NCI-H1930 (cell line): ENCODE measurements around the gene C3orf20.
"Not testable (repeated sequence)": the region's sequence is repeated elsewhere in the genome, so short reads cannot be mapped to it uniquely, and the experiment has no call there.

Source experiments
- DNase-seq, 2 experiments: peaks; one replicate each; lab custom pipeline; 2025; lab: John Stamatoyannopoulos, UW

Gene C3orf20

DNA sequence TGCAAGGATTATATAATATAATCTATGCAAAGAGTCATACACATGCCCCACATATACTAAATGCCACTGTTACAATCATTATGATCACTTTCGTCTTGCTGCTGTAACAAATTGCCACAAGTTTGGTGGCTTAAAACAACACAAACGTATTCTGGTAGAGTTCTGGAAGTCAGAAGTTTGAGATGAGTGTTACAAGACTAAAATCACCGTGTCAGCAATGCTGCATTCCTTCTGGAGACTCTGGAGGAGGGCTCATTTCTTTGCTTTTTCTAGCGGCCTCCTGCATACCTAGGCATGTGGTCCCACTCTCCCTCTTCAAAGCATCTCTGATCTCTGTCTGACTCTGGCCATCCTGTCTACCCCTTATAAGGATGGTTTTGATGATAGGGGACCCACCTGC lies 24.7 kb upstream of the C3orf20 start:
- DNase-seq, result no peak

DNA sequence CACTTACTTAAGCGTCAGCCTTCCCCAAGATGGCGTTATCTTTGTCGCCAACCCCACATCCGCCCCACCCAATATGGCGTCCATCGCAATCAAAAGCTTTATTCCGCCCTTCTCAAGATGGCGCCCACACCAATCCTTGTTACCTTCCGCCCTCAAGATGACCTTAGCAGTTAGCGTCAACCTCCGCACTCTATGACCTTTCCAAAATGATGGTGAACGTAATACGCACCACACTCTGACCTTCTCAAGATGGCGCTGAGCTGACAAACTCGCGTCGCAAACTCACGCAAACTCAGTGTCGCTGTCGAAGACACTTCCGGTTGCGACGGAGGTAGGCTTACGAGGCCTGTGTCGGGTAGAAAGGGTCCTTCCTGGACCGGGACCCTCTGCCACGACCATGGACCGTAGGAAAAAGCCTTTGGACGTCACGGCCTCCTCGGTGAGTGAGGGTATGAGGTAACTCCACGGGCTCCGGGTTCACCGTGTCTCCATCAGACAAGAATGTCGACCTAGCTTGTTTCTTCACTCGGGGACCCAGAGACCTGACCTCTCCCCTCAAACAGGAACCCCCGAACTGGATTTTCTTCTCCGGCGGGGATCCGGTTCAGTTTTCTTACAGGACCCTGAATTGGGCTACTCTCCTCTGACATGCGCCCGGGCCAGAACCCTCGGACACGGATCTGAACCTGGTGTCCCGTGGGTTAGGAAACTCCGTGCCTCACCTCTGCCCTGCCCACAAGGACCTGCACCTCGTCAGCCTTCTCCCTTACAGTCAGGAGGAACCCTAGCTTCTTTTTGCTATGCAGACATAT lies 23.3 kb upstream of the C3orf20 start, which contains the start of gene CCDC174:
Gene CCDC174 (plus strand): TSS at position 323 of the 812 bp plus-strand sequence. CDS start 75 bp downstream, at position 398.
- peak; percentile 88 to 94 for DNase-seq

DNA sequence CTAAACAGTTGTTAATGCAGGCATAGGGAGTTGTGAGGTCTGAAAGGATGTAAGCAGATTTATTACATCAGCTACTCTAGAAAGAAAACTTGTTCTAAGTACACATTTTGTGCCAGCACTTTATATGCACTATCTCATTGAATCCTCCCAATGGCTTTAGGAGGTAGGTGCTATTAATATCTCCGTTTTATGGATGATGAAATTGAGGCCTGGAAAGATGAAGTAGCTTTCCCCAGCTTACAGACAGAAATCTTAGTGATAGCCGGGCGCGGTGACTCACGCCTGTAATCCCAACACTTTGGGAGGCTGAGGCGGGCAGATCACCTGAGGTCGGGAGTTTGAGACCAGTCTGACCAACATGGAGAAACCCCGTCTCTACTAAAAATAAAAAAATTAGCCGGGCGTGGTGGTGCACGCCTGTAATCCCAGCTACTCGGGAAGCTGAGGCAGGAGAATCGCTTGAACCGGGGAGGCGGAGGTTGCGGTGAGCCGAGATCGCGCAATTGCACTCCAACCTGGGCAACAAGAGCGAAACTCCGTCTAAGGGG lies 22.5 kb upstream of the C3orf20 start:
- not testable (repeated sequence) for DNase-seq

DNA sequence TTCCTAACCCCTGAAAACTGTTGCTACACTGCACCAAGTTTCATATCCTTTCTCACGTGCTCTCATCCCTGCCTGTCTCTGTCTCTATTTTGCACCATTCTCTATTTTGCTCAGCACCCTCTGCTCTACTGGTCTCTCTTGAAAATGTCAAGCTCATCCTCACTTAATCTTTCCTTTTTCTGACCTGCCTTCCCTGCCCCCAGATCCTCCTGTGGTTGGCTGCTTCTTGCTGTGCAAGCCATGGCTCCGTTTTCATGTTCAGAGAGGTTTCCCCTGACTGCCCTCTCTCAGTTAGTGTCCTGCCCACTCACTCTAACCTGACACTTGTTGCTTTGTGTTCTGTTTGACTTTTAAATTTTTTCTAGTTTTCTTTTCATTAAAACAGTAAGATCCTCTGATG lies 17.4 kb upstream of the C3orf20 start:
- DNase-seq, result no peak

DNA sequence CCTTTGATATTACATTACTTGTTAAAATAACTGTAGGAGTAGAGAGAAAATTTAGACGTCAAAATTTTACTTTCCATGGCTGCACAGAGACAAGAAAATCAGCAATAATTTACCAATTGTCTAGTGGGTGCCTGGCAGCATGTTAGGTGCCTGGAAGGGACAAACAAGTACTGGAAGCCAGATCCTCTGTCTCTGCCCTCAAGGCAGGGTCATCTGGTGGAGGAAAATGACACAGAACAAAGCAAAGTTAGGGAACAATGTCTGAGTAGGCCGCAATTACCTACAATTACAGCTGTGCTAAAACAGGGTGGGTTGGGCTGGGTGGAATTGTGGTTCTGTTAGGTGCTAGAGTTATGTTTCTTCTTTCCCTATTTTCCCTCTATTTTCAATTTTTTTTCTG lies 16.0 kb upstream of the C3orf20 start:
- no peak for DNase-seq

DNA sequence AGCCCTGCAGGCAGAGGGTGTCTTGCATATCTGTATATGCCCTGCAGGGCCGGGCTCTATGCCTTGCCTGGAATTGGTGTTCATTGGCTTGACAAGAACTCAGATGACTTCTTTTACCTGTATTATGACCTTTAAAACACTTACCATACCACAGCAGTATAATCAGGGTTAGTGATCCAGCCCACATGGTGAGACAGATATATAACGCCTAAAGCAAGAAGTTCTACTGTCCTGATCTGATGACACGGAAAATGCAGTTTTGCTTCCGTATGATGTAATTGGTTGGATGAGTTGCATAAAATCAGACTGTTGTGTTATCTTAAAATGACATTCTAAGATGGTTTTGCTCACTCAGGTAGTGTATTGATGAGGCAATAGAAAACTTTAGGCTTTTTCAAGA lies 14.0 kb upstream of the C3orf20 start:
- no peak for DNase-seq

DNA sequence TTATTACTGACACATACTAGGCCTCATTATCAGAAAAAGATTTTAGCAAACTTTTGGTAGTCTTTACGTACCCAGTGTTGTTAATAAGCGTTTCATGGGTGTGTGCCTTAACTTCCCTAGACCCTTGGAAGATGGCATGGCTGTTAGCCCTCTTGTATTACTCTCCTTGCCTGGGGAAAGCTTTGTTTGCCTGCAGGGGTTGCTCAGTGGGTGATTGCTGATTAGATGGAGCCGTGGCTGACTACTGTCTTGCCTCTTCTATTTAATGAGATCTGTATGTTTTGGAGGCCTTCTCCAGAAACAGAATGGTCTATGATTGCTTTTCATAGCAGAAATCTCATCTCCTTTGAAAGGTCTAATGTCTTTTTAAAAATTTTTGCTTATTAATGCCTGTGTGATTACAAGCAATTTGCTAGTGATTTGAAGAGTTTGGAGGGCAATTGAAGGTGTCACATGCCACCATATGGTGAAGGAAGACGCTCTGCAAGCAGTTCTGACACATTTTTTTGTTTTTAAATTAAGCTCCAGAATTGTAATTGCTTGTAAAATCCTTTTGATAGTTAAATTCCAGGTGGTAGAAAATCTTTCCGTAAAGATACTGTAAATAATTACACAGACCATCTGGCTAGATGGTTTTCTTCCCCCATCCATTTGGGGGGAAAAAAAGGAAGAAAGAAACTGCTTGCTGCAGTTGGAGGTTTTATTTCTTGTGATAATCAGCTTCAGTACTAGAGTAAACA lies 11.4 kb upstream of the C3orf20 start:
- DNase-seq, result no peak

DNA sequence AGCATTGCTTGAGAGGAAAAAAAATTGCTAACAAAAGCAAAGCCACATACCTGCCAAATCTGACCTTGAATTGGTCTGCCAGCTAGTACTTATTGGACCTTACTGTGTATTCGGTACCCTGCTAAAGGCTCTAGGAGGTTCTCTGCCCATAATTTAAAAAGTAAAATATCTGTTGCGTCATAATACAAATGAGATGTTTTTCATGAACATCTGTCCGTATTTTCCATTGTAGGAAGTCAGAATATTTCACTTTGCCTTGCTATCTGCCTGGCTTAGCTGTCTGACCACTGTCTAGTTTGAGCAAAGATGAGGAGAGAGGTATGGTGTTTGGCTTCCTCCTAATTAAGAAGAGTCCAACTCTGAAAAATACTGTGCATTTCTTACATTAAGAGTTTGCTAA lies 10.8 kb upstream of the C3orf20 start:
- no peak for DNase-seq

DNA sequence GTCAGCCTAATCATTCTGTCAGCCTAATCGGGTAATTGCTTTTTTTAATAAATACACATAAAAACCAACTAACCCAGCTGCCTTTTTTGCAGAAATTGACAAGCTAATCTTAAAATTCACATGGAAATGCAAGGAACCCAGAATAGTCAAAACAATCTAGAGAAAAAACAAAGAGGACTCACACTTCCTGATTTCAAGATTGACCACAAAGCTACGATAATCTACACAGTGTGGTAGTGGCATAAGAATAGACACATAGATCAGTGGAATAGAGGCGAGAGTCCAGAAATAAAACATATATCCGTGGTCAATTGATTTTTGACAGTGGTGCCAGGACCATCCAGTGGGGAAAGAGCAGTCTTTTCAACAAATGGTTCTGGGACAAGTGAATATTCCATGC lies 2.4 kb upstream of the C3orf20 start:
- no peak for DNase-seq

DNA sequence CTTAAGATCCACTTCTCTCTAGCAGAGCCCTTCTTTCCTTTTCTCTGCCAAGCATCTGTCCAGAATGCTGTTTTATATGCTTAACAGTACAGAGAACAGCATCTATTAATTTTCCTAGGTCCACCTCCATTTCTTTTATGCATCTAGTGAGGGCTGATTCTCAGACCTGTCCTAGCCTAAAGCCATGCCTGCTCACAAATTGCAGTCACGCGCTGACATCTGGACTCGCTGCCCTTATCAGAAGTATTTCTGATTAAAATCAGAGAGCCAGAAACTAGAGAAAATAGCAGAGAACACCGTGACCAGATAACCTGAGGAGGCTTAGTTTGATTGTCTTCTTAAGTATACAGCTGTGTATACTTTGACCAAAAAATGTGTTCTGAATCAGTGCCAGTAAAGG lies 1.9 kb downstream of the C3orf20 start:
- no peak for DNase-seq

DNA sequence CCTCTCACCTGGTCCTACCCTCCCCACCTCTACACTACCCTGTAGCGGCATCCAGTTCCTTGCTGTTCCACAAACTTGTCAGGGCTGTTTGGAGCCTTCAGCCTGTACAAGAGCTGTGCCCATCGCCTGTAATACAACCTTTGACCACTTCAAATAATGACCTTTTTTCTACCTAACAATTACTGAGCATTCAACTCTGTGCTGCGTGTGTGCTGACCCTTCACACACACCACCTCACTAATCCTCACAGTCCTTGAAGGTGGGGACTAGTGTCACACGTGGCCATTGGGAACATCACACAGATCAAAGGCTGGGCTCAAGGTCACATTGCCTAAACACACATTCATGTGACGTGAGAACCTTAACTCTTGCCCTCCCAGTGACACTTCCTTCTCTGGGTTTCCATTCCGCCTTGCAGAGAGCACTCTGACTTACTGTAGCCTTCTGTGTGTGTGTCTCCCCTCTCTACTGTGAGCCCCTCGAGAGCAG lies 3.1 kb downstream of the C3orf20 start:
- DNase-seq, result no peak

DNA sequence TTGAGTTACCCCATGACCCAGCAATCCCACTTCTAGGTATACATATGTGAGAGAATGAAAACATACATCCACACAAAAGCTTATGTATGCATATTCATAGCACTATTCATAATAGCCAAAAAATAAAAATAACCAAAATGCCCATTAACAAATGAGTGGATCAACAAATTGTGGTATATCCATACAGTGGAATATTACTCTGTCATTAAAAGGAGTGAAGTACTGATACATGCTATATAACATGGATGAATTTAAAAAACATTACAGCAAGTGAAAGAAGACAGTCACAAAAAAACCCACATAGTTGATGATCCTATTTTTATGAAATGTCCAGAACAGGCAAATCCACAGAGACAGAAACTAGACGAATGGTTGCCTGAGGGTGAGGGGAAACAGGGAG lies 5.2 kb downstream of the C3orf20 start:
- DNase-seq, result no peak

DNA sequence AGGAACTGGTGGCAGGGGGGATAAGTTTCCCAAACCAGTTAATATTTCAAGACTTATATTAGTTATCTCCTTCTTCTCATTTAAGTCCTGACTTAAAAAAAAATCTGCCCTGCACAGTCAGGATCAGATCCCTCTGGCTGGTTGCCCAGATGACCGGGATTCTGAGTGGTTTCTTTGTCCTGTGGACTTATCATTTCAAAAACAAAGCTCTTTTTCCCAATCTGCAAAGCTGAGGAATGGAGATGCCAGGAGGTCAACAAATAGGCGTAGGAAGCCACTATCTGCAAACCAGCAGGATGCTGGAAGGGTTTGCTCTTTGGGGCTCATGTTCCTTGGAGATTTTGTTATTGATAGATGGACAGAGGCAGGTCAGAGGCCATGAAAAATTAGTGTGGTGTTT lies 5.8 kb downstream of the C3orf20 start:
- DNase-seq, result no peak

DNA sequence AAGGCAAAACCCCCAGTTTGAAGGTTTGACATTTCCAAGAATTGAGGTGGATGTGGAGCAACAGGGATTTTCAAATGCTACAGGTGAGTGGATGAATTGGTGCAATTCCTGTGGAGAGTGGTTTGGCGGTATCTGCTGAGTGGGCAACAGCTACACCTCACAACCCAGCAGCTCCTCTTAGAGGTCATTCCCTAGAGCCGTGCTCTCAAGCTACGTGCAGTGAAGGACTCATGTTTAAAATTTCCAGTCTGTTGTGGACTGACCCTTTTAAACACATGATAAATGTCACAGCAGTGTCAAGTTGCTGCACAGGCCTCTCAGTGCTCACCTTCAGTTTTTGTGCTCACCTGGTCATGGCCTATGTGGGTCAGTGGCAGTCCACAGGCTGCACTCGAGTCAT lies 9.5 kb downstream of the C3orf20 start:
- DNase-seq, result no peak

DNA sequence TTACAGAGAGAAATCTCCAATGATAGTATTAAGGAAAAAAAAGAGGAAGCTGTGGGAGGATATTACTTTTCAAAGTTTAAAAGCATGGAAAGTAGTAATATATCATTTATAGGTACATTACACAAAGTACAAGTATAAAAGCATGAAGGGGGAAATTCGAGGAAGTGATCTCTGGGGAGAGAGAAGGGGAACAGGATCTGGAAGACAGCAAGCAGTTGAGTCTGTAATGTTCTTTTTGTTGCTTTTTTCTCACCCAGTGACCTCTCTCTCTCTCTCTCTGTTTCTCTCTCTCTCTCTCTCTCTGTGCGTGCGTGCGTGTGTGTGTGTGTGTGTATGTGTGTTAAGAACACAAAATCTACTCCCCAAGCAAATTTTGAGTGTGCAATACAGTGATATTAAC lies 10.2 kb downstream of the C3orf20 start:
- no peak for DNase-seq

DNA sequence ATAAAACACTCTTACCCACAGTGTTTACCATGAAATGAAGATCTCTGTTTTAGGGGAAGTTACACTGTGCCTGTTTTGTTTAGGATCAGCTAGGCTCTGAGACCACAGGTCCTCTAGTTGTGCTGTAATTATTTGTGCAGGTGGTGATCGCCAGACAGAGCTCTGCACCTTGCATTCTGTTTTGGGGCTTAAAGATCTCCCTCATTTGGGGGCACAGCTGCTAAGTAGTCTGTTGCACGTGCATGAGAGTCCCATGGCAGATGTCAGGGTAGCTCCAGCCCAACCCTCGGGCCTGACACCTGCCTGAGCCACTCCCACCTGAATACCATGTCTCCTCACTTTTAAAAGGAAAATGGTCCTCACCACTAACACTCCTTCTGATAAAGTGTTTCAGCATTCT lies 12.4 kb downstream of the C3orf20 start:
- no peak for DNase-seq

DNA sequence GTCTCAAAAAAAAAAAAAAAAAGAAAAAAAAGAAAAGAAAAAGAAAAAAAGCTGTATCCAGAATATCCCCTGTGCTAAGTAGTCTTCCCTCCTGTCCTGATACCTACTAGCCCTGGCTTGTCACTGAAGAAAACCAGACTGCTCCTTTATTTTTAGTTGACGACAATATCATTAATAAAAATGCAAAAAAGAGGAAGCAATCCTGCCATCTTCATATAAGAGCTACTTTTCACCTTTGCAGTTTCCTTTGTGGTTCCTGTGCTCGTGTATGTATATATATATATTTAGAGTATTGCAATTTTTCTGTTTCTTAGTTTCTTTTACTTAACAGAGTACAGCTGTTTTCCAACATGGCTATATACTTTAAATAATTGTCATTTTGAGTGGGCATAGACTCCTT lies 13.6 kb downstream of the C3orf20 start:
- DNase-seq, result no peak

DNA sequence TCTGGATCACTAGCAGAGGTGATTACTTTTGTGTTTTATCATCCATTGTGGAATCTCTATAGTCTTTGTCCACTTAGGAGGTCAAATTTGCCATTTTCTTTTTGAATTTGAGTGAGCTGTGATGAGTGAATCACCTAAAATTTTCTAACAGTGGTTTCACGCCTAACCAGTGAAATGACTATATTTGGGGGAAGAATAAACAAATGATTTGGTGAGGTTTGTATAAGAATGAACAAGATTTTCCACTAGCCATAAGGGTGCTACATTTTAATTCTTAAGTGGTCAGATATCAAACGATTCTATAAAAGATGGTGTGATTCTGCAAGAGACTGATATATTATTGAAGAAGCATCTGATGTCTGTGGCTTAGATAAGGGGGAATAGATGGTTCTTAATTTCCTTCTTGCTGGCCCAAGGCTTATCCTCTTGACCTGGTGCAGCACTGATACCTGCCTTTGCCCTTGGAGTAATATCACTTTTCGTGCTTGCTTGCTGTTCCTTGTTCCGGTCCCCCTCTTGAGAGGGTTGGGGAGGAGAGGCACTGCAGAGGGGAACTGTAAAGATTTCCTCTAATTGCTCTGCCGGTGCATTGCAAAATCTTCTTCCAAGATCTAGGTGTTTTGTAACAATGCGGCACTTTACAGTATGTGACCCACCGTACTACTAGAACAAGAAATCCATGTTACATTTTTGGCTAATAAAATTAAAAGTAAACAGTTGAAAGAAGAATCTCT lies 14.5 kb downstream of the C3orf20 start:
- DNase-seq, result no peak

DNA sequence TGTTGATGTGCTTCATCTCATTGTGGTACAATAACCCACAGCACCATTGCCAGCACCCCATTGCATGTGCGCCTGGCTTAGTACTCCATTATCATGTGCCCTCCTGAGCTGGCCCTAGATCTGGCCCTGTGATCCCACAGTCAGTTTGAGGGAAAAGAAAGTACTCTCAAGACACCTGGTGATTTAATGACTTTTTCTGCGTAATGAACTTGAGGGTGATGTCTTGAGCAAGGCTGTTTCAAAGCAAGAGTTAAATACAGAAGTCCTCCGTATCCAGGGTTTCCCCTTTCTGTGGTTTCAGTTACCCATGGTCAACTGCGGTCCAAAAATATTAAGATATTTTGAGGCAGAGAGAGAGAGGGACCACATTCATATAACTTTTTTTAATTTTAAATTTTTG lies 16.3 kb downstream of the C3orf20 start:
- no peak for DNase-seq

DNA sequence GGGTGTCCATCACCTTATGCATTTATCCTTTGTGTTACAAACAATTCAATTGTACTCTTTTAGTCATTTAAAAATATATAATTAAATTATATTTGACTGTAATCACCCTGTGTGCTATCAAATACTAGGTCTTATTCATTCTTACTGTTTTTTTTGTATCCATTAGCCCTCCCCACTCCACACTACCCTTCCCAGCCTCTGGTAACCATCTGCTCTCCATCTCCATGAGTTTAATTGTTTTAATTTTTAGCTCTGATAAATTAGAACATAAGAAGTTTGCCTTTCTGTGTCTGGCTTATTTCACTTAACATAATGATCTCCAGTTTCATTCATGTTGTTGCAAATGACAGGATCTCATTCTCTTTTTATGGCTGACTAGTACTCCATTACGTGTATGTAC lies 16.8 kb downstream of the C3orf20 start:
- DNase-seq, result no peak

DNA sequence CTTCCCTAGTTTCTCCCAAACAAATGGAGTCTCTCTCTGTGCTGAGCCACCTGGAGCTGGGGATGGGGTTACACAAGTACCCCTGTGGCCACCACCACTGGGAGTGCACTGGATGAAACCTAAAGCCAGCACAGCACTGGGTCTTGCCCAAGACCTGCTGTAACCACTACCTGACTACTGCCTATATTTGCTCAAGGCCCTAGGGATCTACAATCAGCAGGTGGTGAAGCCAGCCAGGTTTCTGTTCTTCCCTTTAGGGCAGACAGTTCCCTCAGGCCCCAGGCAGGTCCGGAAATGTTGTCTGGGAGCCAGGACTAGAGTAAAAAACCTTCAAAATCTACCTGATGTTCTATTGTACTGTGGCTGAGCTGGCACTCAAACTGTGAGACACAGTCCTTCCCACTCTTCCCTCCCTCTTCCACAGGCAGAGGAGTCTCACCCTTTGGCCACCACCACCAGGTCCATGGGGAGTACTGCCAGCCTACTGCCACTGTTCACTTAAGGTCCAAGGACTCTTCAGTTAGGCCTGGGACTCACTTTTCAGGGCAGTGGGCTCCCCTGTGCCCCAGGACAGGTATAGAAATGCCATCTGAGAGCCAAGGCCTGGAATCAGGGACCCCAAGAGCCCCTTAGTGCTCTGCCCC lies 23.8 kb downstream of the C3orf20 start:
- DNase-seq, result no peak

DNA sequence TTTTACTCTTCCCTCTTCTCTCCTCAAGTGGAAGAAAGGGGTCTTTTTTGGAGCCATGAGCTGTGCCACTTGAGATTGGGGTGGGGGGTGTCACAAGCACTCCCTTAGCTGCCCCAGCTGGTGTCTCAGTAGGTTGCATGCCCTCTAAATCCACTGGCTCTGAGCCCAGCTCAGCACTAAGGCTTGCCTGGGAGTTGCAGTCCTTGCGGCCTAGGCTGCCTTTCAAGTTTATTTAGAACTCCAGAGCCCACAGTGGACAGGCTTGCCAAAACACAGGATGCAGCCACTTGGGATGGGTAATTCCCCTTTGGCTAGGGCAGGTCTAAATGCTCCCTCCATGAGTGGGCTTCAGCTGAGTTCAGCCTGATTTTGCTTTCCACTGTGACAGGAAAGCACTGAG lies 24.7 kb downstream of the C3orf20 start:
- DNase-seq, result no peak
